Glutamatergic neuron (in vitro differentiated cells): ENCODE data around the gene GRIK4. TPM values are rescaled to one million over a fixed set of nuclear protein-coding genes. Genes with fewer than 3 reads are reported as not detected.

ENCODE experiments used
- DNase-seq: peaks from one replicate; pipeline ENCODE4 v3.0.0; 2022
- H3K27ac Mint-ChIP-seq: one replicate; pipeline ENCODE4 v1.8.0; 2020; ENCODE audit warnings: mild to moderate bottlenecking, mixed read lengths, inconsistent platforms; ENCODE audit not compliant: unreplicated experiment
- H3K27me3 Mint-ChIP-seq: one replicate; pipeline ENCODE4 v1.8.0; 2020; ENCODE audit warnings: mild to moderate bottlenecking, moderate library complexity, mixed read lengths, inconsistent platforms; ENCODE audit not compliant: unreplicated experiment
- H3K36me3 Mint-ChIP-seq: one replicate; pipeline ENCODE4 v1.8.0; 2020; ENCODE audit warnings: mild to moderate bottlenecking, mixed read lengths, inconsistent platforms; ENCODE audit not compliant: unreplicated experiment
- H3K4me1 Mint-ChIP-seq: one replicate; pipeline ENCODE4 v1.8.0; 2020; ENCODE audit warnings: mild to moderate bottlenecking, low read depth, mixed read lengths, inconsistent platforms; ENCODE audit not compliant: unreplicated experiment
- H3K4me3 Mint-ChIP-seq: one replicate; pipeline ENCODE4 v1.8.0; 2020; ENCODE audit warnings: mild to moderate bottlenecking, mixed read lengths, inconsistent platforms; ENCODE audit not compliant: unreplicated experiment
- H3K9me3 Mint-ChIP-seq: one replicate; pipeline ENCODE4 v1.8.0; 2020; ENCODE audit warnings: mild to moderate bottlenecking, moderate library complexity, mixed read lengths, inconsistent platforms; ENCODE audit not compliant: unreplicated experiment
- CTCF ChIP-seq: fragments of 200-600 bp; sonication (generic); IDR thresholded peaks from one replicate; pipeline ENCODE4 v1.5.0; 2021; ENCODE audit not compliant: partially characterized antibody, unreplicated experiment
- total RNA-seq: library from RNA; stranded (reverse); fragmentation: NEBNext Ultra II Directional; extraction: Animal tissue kit (Norgen Biotek cat#: 25700); gene quantifications from one replicate; pipeline ENCODE4 v1.2.1, GENCODE V29; 2021; ENCODE audit not compliant: unreplicated experiment

Gene GRIK4
- total RNA-seq, 1 donor from 2014 or later: 3.6 TPM

- Mint-ChIP-seq H3K27ac (no peak overlapping the region), H3K4me3 (no peak overlapping the region)
- TF ChIP-seq CTCF: no peak
Measured at GRCh38 chr11:120811731-120812130, 300.2 kb downstream of the GRIK4 start.

GRCh38 chr11:120814531-120815318 lies 303.2 kb downstream of the GRIK4 start:
- peaks cover 6% of the 10 kb centered on the region for H3K27me3 Mint-ChIP-seq
- TF ChIP-seq CTCF: no peak
- no peaks in the 10 kb centered on the region for H3K4me1 Mint-ChIP-seq
- no peak for DNase-seq
- no peak overlapping the region for H3K27ac Mint-ChIP-seq
- no peak overlapping the region for H3K4me3 Mint-ChIP-seq
- H3K36me3 Mint-ChIP-seq: no peaks in the 10 kb centered on the region
- H3K9me3 Mint-ChIP-seq: no peaks in the 10 kb centered on the region

More at GRCh38 chr11:120811731-120812130, 300.2 kb downstream of the GRIK4 start:
- no peaks in the 10 kb centered on the region for H3K4me1 Mint-ChIP-seq
- peaks cover 3% of the 10 kb centered on the region for H3K27me3 Mint-ChIP-seq
- H3K9me3 Mint-ChIP-seq: peaks cover 4% of the 10 kb centered on the region
- DNase-seq: no peak
- H3K36me3 Mint-ChIP-seq: no peaks in the 10 kb centered on the region

- Mint-ChIP-seq H3K27ac (no peak overlapping the region), H3K9me3 (no peaks in the 10 kb centered on the region), H3K36me3 (no peaks in the 10 kb centered on the region), H3K4me1 (no peaks in the 10 kb centered on the region), H3K4me3 (no peak overlapping the region), H3K27me3 (peaks cover 6% of the 10 kb centered on the region)
- no peak for DNase-seq
- no peak for TF ChIP-seq CTCF
Measured at GRCh38 chr11:120815319-120816100, 304.0 kb downstream of the GRIK4 start.

GRCh38 chr11:120816176-120816575 lies 304.6 kb downstream of the GRIK4 start:
- no peak for DNase-seq
- Mint-ChIP-seq H3K27ac (no peak overlapping the region), H3K4me1 (no peaks in the 10 kb centered on the region), H3K27me3 (peaks cover 6% of the 10 kb centered on the region), H3K4me3 (no peak overlapping the region), H3K36me3 (no peaks in the 10 kb centered on the region), H3K9me3 (peaks cover 1% of the 10 kb centered on the region)
- no peak for TF ChIP-seq CTCF

- no peaks in the 10 kb centered on the region for H3K4me1 Mint-ChIP-seq
- no peaks in the 10 kb centered on the region for H3K36me3 Mint-ChIP-seq
- H3K9me3 Mint-ChIP-seq: peaks cover 1% of the 10 kb centered on the region
- peaks cover 6% of the 10 kb centered on the region for H3K27me3 Mint-ChIP-seq
- H3K27ac Mint-ChIP-seq: no peak overlapping the region
- no peak for DNase-seq
- H3K4me3 Mint-ChIP-seq: no peak overlapping the region
- TF ChIP-seq CTCF: no peak
Measured at GRCh38 chr11:120816711-120817110, 305.2 kb downstream of the GRIK4 start.
